Measurements from ENCODE around the gene B3GNT8.

DNA sequence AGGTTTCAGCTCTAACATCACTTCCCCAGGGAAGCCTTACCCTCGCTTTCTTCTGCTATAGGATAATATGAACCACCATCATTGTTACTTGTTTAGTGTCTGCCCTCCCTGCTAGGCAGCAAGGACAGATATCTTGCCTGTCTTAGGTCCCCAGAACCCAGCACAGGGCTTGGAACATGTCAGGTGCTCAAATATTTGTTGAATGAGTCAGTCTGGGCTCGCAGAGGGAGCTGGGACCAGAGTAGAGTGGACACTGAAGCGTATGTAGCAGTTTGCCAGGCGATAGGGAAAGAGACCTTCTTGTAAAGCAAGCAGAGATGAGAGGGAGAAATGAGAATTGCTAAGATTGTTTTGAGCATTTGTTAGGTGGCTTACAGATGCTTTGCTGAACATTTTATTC lies 17.9 kb downstream of the B3GNT8 start:
- TF ChIP-seq, protein P1, sequence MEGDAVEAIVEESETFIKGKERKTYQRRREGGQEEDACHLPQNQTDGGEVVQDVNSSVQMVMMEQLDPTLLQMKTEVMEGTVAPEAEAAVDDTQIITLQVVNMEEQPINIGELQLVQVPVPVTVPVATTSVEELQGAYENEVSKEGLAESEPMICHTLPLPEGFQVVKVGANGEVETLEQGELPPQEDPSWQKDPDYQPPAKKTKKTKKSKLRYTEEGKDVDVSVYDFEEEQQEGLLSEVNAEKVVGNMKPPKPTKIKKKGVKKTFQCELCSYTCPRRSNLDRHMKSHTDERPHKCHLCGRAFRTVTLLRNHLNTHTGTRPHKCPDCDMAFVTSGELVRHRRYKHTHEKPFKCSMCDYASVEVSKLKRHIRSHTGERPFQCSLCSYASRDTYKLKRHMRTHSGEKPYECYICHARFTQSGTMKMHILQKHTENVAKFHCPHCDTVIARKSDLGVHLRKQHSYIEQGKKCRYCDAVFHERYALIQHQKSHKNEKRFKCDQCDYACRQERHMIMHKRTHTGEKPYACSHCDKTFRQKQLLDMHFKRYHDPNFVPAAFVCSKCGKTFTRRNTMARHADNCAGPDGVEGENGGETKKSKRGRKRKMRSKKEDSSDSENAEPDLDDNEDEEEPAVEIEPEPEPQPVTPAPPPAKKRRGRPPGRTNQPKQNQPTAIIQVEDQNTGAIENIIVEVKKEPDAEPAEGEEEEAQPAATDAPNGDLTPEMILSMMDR (conservative IDR thresholded peaks at IDR 0.05) = no peak
- TF ChIP-seq EZH2 (IDR thresholded peaks at IDR 0.05; ENCODE audit: low read depth) = no peak

All from PC-9 (cell line).